ENCODE measurements around the gene GAB2. TPM values are rescaled to one million over a fixed set of nuclear protein-coding genes. Genes with fewer than 3 reads are reported as not detected.

GAB2 gene
- total and polyA plus RNA-seq, 2 of the 13 experiments (the other 11 are each of a cell fraction or from before 2014, with no cell fraction given), result 4.1 to 8.6 TPM

DNA sequence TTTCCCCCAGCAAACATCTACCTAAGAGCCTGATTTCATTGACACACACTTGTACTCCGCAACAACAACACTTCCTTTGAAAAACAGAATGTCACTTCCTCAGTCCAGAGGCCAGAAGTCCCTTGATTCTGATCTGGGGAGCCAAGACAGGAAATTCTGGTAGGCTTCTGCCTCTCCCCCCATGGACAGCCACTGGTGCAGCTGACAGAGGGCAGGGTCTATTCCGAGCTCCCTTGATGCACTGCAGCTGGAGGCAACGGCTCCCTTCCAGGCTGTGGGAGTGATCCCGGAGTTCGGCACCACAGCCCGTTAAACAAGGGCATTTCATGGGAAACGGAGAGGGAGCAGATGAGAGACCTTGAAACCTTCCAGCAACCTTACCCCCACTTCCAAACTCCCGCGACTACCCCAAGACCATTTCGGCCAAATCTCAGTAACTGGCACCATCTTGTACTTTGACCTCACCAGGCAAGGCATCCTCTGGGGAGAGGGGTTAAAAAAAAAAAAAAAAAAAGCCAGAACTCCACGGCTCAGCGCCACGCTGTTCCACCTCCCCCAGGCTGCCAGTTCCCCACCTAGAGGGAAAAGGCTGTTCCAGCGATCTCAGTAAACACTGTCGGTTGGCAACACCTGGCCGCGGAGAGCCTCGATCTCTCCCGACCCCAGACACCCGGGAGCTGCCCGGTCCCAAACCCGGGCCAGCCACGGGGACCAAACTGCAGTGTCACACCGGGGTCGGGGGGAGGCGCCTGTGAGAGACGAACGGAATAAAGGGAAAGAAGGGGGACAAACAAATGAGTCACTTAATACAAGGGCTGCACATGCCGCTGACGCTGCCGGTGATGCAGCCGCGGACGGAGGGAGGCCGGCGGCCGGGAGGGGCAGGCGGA lies 1.1 kb downstream of the GAB2 start:
- H4K20me1 ChIP-seq (ENCODE audit: insufficient read depth, low read length), result no peaks in the 10 kb centered on the region
- POLR2A ChIA-PET, result interaction anchor here (0.7 to 1.4 kb wide), 8 partner anchors 17 to 188 kb away, joined by 3 to 4 read pairs (median 4); partner anchors contain the start of gene NARS2
- no peaks in the 10 kb centered on the region for H3K9me3 ChIP-seq (ENCODE audit: low read length)
- ATAC-seq, result peak; percentile 83
- H2AFZ ChIP-seq (ENCODE audit: low read length), result no peak overlapping the region
- H3K79me2 ChIP-seq (ENCODE audit: insufficient read depth, low read length), result peaks cover 26% of the 10 kb centered on the region
- DNase-seq (ENCODE audit: low spot score), result peak; percentile 83
- H3K4me2 ChIP-seq (ENCODE audit: low read depth, low read length), result peak overlapping the region; percentile 91
- peak overlapping the region; percentile 84 for H3K27ac ChIP-seq (ENCODE audit: extremely low read length, insufficient read depth, low read length)
- H3K9ac ChIP-seq (ENCODE audit: insufficient read depth, low read depth, low read length), result peak overlapping the region; percentile 80
- H3K27me3 ChIP-seq (ENCODE audit: control insufficient read depth in 1 of 2, insufficient read depth in 2 of 2, low read length in 2 of 2), result no peaks in the 10 kb centered on the region
- intact Hi-C loops (cut with micrococcal nuclease; ENCODE audit: unreplicated experiment), result loop anchor here (1.0 to 2.0 kb wide), 4 partner anchors 106 to 213 kb away; no protein-coding TSS in a partner anchor
- peaks cover 41% of the 10 kb centered on the region for H3K4me1 ChIP-seq (ENCODE audit: insufficient read depth, low read length)
- BruUV-seq (replicated peaks), result TSS peak; percentile 52
- 2% methylated on average over 36 of the region's 38 CpGs for WGBS (ENCODE audit: low lambda C conversion rate)
- CTCF ChIA-PET (ENCODE audit: low intra/inter-chr PET ratio, low total read pairs), result interaction anchor here (1.9 kb wide), 1 partner anchor 148 kb away, joined by 10 read pairs; no protein-coding TSS in a partner anchor
- in situ Hi-C loops (cut with HindIII; ENCODE audit: extremely low pct_ligation_motif_present, low pct_unique_long_range_greater_than_20kb), result loop anchor here (5.0 kb wide), 1 partner anchor 189 kb away; no protein-coding TSS in a partner anchor
- peak; percentile 75 for FAIRE-seq
- peak overlapping the region; percentile 62 to 81 (median 78) for H3K4me3 ChIP-seq (replicated peaks in 1 of 3; ENCODE audit: insufficient read depth in 1 of 3, low read depth in 2 of 3, low read length in 3 of 3)
- H3K36me3 ChIP-seq (replicated peaks in 1 of 2; ENCODE audit: control insufficient read depth in 1 of 2, insufficient read depth in 2 of 2, low read length in 2 of 2), result no peaks in the 10 kb centered on the region
- TF ChIP-seq TRIM24 (CRISPR knock-in tag; IDR thresholded peaks at IDR 0.05), result no peak
- TF ChIP-seq, protein P1, sequence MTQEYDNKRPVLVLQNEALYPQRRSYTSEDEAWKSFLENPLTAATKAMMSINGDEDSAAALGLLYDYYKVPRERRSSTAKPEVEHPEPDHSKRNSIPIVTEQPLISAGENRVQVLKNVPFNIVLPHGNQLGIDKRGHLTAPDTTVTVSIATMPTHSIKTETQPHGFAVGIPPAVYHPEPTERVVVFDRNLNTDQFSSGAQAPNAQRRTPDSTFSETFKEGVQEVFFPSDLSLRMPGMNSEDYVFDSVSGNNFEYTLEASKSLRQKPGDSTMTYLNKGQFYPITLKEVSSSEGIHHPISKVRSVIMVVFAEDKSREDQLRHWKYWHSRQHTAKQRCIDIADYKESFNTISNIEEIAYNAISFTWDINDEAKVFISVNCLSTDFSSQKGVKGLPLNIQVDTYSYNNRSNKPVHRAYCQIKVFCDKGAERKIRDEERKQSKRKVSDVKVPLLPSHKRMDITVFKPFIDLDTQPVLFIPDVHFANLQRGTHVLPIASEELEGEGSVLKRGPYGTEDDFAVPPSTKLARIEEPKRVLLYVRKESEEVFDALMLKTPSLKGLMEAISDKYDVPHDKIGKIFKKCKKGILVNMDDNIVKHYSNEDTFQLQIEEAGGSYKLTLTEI (CRISPR knock-in tag; conservative IDR thresholded peaks at IDR 0.05), result no peak
- no peak for TF ChIP-seq ZNF792 (CRISPR knock-in tag; IDR thresholded peaks at IDR 0.05)
- TF ChIP-seq HOXD1 (CRISPR knock-in tag; IDR thresholded peaks at IDR 0.05), result no peak; the same call in 1 of the 2 replicates
- TF ChIP-seq MIER3 (CRISPR knock-in tag; IDR thresholded peaks at IDR 0.05; ENCODE audit: borderline replicate concordance), result no peak
- TF ChIP-seq ZNF775 (CRISPR knock-in tag; IDR thresholded peaks at IDR 0.05; ENCODE audit: borderline replicate concordance), result no peak
- TF ChIP-seq, protein P2, sequence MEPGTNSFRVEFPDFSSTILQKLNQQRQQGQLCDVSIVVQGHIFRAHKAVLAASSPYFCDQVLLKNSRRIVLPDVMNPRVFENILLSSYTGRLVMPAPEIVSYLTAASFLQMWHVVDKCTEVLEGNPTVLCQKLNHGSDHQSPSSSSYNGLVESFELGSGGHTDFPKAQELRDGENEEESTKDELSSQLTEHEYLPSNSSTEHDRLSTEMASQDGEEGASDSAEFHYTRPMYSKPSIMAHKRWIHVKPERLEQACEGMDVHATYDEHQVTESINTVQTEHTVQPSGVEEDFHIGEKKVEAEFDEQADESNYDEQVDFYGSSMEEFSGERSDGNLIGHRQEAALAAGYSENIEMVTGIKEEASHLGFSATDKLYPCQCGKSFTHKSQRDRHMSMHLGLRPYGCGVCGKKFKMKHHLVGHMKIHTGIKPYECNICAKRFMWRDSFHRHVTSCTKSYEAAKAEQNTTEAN (CRISPR knock-in tag; conservative IDR thresholded peaks at IDR 0.05), result no peak
- peak; percentile 48; the same call in 1 of the 2 replicates for TF ChIP-seq ZBTB20 (CRISPR knock-in tag; IDR thresholded peaks at IDR 0.05; ENCODE audit: borderline replicate concordance, low read depth)
- no peak for TF ChIP-seq TMF1 (CRISPR knock-in tag; IDR thresholded peaks at IDR 0.05; ENCODE audit: low read depth)
- TF ChIP-seq BHLHE40 (IDR thresholded peaks at IDR 0.05; ENCODE audit: low read length), result peak; percentile 84
- no peak for TF ChIP-seq ZNF678 (CRISPR knock-in tag; IDR thresholded peaks at IDR 0.05)
- TF ChIP-seq ZNF839 (CRISPR knock-in tag; IDR thresholded peaks at IDR 0.05; ENCODE audit: borderline replicate concordance), result no peak
- no peak for TF ChIP-seq RBAK (CRISPR knock-in tag; IDR thresholded peaks at IDR 0.05)
- no peak for TF ChIP-seq RFX3 (CRISPR knock-in tag; IDR thresholded peaks at IDR 0.05)
- TF ChIP-seq CHD2 (IDR thresholded peaks at IDR 0.05; ENCODE audit: low read depth, low read length), result no peak
- peak; percentile 79 for TF ChIP-seq CREB1 (IDR thresholded peaks at IDR 0.05)
- no peak; the same call in 1 of the 2 replicates for TF ChIP-seq CREB1 (CRISPR knock-in tag; IDR thresholded peaks at IDR 0.05)
- no peak for TF ChIP-seq ZNF329 (CRISPR knock-in tag; IDR thresholded peaks at IDR 0.05; ENCODE audit: low read depth)
- TF ChIP-seq, protein P3, sequence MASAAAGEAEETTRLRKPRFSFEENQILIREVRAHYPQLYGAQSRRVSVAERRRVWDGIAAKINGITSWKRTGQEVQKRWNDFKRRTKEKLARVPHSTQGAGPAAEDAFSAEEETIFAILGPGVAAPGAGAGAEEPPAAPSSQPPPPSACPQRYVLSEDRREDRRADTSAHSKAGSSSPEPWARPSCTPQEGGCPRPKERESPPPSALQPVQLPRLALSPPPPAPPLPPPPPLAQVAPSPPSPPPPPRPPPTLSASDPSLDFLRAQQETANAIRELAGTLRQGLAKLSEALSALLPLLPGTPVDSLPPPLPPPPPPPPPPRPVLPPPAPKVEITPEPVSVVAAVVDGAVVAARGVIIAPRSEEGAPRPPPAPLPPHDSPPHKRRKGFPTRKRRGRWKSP (CRISPR knock-in tag; IDR thresholded peaks at IDR 0.05), result 0 out of 2 replicates have a peak, but pooled peaks have one; percentile 16
- no peak for TF ChIP-seq CAMTA2 (CRISPR knock-in tag; IDR thresholded peaks at IDR 0.05; ENCODE audit: borderline replicate concordance)
